Measurements from ENCODE around the gene GSTCD. TPM values are rescaled to one million over a fixed set of nuclear protein-coding genes. Genes with fewer than 3 reads are reported as not detected.

The GSTCD gene
- total RNA-seq, 1 experiment from 2014 or later, result 17.9 TPM

GRCh38 chr4:105837037-105837436, 128.5 kb downstream of the GSTCD start:
- Histone ChIP-seq H3K27me3 (ENCODE audit: insufficient read depth, low read length) (no peaks in the 10 kb centered on the region), H3K79me2 (ENCODE audit: insufficient read depth, low read length) (no peaks in the 10 kb centered on the region), H2AFZ (ENCODE audit: low read length) (no peak overlapping the region), H3K23ac (ENCODE audit: insufficient read length, low read depth, low read length) (no peak overlapping the region), H4K20me1 (ENCODE audit: control insufficient read depth, insufficient read depth, insufficient read length) (no peaks in the 10 kb centered on the region), H3K27ac (ENCODE audit: insufficient read length, low read depth, low read length) (no peak overlapping the region), H3T11ph (ENCODE audit: low read length) (no peak overlapping the region), H3K79me1 (ENCODE audit: insufficient read depth, low read depth, low read length, poor library complexity, severe bottlenecking) (no peaks in the 10 kb centered on the region), H2BK5ac (ENCODE audit: insufficient read length, low read length) (no peak overlapping the region), H3K9me3 (ENCODE audit: control insufficient read depth, low read depth, low read length) (no peaks in the 10 kb centered on the region), H3K14ac (ENCODE audit: insufficient read depth, low read length) (no peak overlapping the region), H2BK120ac (ENCODE audit: low read depth, low read length, poor library complexity, severe bottlenecking) (no peak overlapping the region), H2BK15ac (ENCODE audit: low read depth, low read length) (no peak overlapping the region), H4K91ac (ENCODE audit: insufficient read length, low read depth, low read length) (no peak overlapping the region), H3K4me1 (ENCODE audit: insufficient read depth, low read length) (no peaks in the 10 kb centered on the region), H3K18ac (ENCODE audit: insufficient read length, low read depth, low read length) (no peak overlapping the region), H4K8ac (replicated peaks; ENCODE audit: insufficient read length, low read depth, low read length) (no peak overlapping the region), H3K9ac (ENCODE audit: extremely low read depth, insufficient read length, low read length) (no peak overlapping the region), H3K4ac (ENCODE audit: low read depth, low read length) (no peak overlapping the region), H3K56ac (ENCODE audit: insufficient read length, low read depth, low read length) (no peak overlapping the region), H3K23me2 (ENCODE audit: insufficient read length, low read depth, low read length, poor library complexity, severe bottlenecking) (no peaks in the 10 kb centered on the region), H4K5ac (ENCODE audit: insufficient read length, low read depth, low read length) (no peak overlapping the region), H3K4me2 (ENCODE audit: insufficient read depth, insufficient read length, low read length) (no peak overlapping the region), H2AK5ac (ENCODE audit: insufficient read length, low read length) (no peak overlapping the region), H2BK20ac (ENCODE audit: low read depth, low read length, poor library complexity, severe bottlenecking) (no peak overlapping the region), H2BK12ac (ENCODE audit: insufficient read length, low read depth, low read length) (no peak overlapping the region)
- no peaks in the 10 kb centered on the region; a peak in 1 of 4 replicates for H3K4me1 Mint-ChIP-seq
- peaks cover 8 to 22% (median 9%) of the 10 kb centered on the region in 3 experiments; a peak in 5 of 7 replicates for H3K36me3 Mint-ChIP-seq (ENCODE audit: insufficient read depth in 1 of 3, low read depth in 3 of 3)
- DNase-seq, result no peak
- WGBS (ENCODE audit: extremely low coverage, insufficient read length, low lambda C conversion rate), result no CpG with 5 or more reads among the region's 2 CpGs
- H3K9me3 Mint-ChIP-seq, result no peaks in the 10 kb centered on the region
- H3K4me3 Mint-ChIP-seq, result no peak overlapping the region
- no peaks in the 10 kb centered on the region for H3K27me3 Mint-ChIP-seq (ENCODE audit: low read depth)
- TF ChIP-seq, protein P1, sequence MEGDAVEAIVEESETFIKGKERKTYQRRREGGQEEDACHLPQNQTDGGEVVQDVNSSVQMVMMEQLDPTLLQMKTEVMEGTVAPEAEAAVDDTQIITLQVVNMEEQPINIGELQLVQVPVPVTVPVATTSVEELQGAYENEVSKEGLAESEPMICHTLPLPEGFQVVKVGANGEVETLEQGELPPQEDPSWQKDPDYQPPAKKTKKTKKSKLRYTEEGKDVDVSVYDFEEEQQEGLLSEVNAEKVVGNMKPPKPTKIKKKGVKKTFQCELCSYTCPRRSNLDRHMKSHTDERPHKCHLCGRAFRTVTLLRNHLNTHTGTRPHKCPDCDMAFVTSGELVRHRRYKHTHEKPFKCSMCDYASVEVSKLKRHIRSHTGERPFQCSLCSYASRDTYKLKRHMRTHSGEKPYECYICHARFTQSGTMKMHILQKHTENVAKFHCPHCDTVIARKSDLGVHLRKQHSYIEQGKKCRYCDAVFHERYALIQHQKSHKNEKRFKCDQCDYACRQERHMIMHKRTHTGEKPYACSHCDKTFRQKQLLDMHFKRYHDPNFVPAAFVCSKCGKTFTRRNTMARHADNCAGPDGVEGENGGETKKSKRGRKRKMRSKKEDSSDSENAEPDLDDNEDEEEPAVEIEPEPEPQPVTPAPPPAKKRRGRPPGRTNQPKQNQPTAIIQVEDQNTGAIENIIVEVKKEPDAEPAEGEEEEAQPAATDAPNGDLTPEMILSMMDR (conservative IDR thresholded peaks at IDR 0.05), result no peak
- no peak overlapping the region for H3K27ac Mint-ChIP-seq
